Osteoblast (primary cell): Measurements from ENCODE around the gene EPHA7. TPM values are rescaled to one million over a fixed set of nuclear protein-coding genes. Genes with fewer than 3 reads are reported as not detected.
A peak's percentile ranks its signal among the peaks of the same experiment; 100 is the strongest.

Experiments used
- DNase-seq: peaks from one replicate; pipeline ENCODE4 v3.0.0; 2011; ENCODE audit warnings: low spot score, mixed read lengths; ENCODE audit not compliant: insufficient read length; ENCODE audit errors: missing footprints
- H2AFZ ChIP-seq: 2 replicates; pipeline ENCODE4 v1.6.0; 2011; ENCODE audit warnings: mild to moderate bottlenecking, low read length
- H3K27ac ChIP-seq: 2 replicates; pipeline ENCODE4 v1.5.1; 2011; ENCODE audit warnings: mild to moderate bottlenecking, low read depth, low read length, moderate library complexity
- H3K27me3 ChIP-seq: 2 replicates; pipeline ENCODE4 v1.6.0; 2012; ENCODE audit warnings: mild to moderate bottlenecking, control low read depth, inconsistent platforms, low read length, moderate library complexity; ENCODE audit not compliant: insufficient read depth
- H3K36me3 ChIP-seq: 2 replicates; pipeline ENCODE4 v1.5.1; 2011; ENCODE audit warnings: mild to moderate bottlenecking, low read length, control low read depth, moderate library complexity; ENCODE audit not compliant: insufficient read depth
- H3K4me1 ChIP-seq: 2 replicates; pipeline ENCODE4 v1.5.1; 2011; ENCODE audit warnings: mild to moderate bottlenecking, low read length, control low read depth, moderate library complexity; ENCODE audit not compliant: insufficient read depth
- H3K4me2 ChIP-seq: 2 replicates; pipeline ENCODE4 v1.6.0; 2011; ENCODE audit warnings: mild to moderate bottlenecking, low read length; ENCODE audit not compliant: insufficient read depth
- H3K4me3 ChIP-seq: fragments of 200-600 bp; sonication (generic); 3 replicates; pipeline ENCODE4 v1.5.1; 2012; ENCODE audit warnings: mild to moderate bottlenecking, low read length, inconsistent platforms; ENCODE audit not compliant: insufficient read depth
- H3K79me2 ChIP-seq: 2 replicates; pipeline ENCODE4 v1.6.0; 2012; ENCODE audit warnings: mild to moderate bottlenecking, low read length, control low read depth, inconsistent platforms; ENCODE audit not compliant: insufficient read depth
- H3K9me3 ChIP-seq: 2 replicates; pipeline ENCODE4 v1.5.1; 2011; ENCODE audit warnings: low read depth, low read length, control low read depth
- H4K20me1 ChIP-seq: 2 replicates; pipeline ENCODE4 v1.6.0; 2012; ENCODE audit warnings: mild to moderate bottlenecking, low read length, control low read depth; ENCODE audit not compliant: insufficient read depth
- total RNA-seq: library from RNA; depleted of rRNA; stranded (reverse); fragments of >200 nt; gene quantifications from 2 replicates; pipeline ENCODE4 v1.2.3, GENCODE V29; 2012
- TF ChIP-seq, protein P1 (sequence below): IDR thresholded peaks from 2 replicates; pipeline ENCODE4 v1.5.1; 2011; ENCODE audit warnings: mild to moderate bottlenecking, low read depth, low read length, moderate library complexity; ENCODE audit errors: extremely low read depth

Gene EPHA7
- total RNA-seq, 1 donor = not detected

DNA sequence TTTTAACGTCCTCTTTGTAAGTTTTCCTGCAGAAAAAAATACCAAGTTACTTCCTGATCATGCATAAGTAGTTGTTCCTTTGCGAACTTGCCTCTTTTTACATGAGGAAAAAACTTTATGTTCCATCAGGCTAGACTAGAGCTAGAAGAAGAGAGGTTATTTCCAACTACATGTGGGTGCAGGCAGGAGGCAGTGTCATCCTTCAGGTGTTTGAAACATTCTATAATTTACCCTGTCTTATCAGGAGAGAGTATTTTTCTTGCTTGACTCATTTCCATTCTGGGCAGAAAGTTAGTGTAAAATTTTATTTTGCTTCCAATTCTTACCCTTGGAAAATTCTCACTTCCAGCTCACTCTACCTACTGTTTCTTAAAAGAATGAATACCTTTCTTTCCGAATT is 28.5 kb upstream of the EPHA7 start:
- TF ChIP-seq, protein P1, sequence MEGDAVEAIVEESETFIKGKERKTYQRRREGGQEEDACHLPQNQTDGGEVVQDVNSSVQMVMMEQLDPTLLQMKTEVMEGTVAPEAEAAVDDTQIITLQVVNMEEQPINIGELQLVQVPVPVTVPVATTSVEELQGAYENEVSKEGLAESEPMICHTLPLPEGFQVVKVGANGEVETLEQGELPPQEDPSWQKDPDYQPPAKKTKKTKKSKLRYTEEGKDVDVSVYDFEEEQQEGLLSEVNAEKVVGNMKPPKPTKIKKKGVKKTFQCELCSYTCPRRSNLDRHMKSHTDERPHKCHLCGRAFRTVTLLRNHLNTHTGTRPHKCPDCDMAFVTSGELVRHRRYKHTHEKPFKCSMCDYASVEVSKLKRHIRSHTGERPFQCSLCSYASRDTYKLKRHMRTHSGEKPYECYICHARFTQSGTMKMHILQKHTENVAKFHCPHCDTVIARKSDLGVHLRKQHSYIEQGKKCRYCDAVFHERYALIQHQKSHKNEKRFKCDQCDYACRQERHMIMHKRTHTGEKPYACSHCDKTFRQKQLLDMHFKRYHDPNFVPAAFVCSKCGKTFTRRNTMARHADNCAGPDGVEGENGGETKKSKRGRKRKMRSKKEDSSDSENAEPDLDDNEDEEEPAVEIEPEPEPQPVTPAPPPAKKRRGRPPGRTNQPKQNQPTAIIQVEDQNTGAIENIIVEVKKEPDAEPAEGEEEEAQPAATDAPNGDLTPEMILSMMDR = no peak
- peaks cover 5% of the 10 kb centered on the region for H3K9me3 ChIP-seq
- no peaks in the 10 kb centered on the region for H4K20me1 ChIP-seq
- no peaks in the 10 kb centered on the region for H3K27me3 ChIP-seq
- H3K4me1 ChIP-seq = no peaks in the 10 kb centered on the region
- H3K27ac ChIP-seq = no peak overlapping the region
- H3K4me2 ChIP-seq = no peak overlapping the region
- DNase-seq = no peak
- H3K4me3 ChIP-seq = no peak overlapping the region
- H2AFZ ChIP-seq = no peak overlapping the region
- H3K79me2 ChIP-seq = no peaks in the 10 kb centered on the region
- H3K36me3 ChIP-seq = no peaks in the 10 kb centered on the region

GRCh38 chr6:93437491-93437890 is 18.1 kb upstream of the EPHA7 start:
- Histone ChIP-seq H3K79me2 (no peaks in the 10 kb centered on the region), H2AFZ (no peak overlapping the region), H3K9me3 (no peaks in the 10 kb centered on the region), H3K27ac (no peak overlapping the region), H4K20me1 (no peaks in the 10 kb centered on the region), H3K4me2 (no peak overlapping the region), H3K4me3 (no peak overlapping the region), H3K36me3 (no peaks in the 10 kb centered on the region), H3K27me3 (no peaks in the 10 kb centered on the region), H3K4me1 (no peaks in the 10 kb centered on the region)
- DNase-seq = no peak
- TF ChIP-seq, protein P1 = no peak

DNA sequence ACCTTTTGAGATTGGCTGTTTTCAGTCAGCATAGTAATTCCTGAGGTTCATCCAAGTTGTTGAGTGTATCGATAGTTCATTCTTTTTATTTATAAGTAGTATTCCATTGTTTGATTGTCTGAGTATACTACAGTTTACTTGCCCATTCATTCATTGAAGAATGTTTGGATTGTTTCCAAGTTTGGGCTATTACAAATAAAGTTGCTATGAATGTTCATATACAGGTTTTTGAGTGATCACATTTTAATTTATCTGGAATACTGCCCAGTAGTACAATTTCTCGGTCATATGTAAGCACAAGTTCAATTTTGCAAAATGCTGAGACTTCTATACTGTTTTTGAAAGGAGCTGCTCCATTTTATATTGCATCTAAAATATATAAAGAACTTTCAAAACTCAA is 14.2 kb upstream of the EPHA7 start:
- Histone ChIP-seq H2AFZ (no peak overlapping the region), H3K36me3 (no peaks in the 10 kb centered on the region), H3K4me2 (no peak overlapping the region), H3K79me2 (no peaks in the 10 kb centered on the region), H3K9me3 (no peaks in the 10 kb centered on the region), H3K27ac (no peak overlapping the region), H4K20me1 (no peaks in the 10 kb centered on the region), H3K4me3 (no peak overlapping the region), H3K4me1 (no peaks in the 10 kb centered on the region), H3K27me3 (no peaks in the 10 kb centered on the region)
- DNase-seq = no peak
- TF ChIP-seq, protein P1 = no peak

- Histone ChIP-seq H3K4me2 (no peak overlapping the region), H3K27me3 (peaks cover 6% of the 10 kb centered on the region), H2AFZ (no peak overlapping the region), H3K27ac (no peak overlapping the region), H3K4me3 (no peak overlapping the region), H4K20me1 (no peaks in the 10 kb centered on the region), H3K9me3 (no peaks in the 10 kb centered on the region), H3K36me3 (no peaks in the 10 kb centered on the region), H3K79me2 (no peaks in the 10 kb centered on the region), H3K4me1 (peaks cover 4% of the 10 kb centered on the region)
- TF ChIP-seq, protein P1 = peak; percentile 45
- no peak for DNase-seq
Observed at GRCh38 chr6:93424303-93425064, 5.1 kb upstream of the EPHA7 start.
